ENCODE results near the gene ASPG.

Gene ASPG

GRCh38 chr14:104076743-104077142, 8.8 kb upstream of the ASPG start:
- DNase-seq: no peak

GRCh38 chr14:104078031-104078455, 7.5 kb upstream of the ASPG start:
- DNase-seq: peak; percentile 97

- DNase-seq: no peak
Observed at GRCh38 chr14:104080376-104081260, 4.9 kb upstream of the ASPG start.

GRCh38 chr14:104081261-104081835, 4.2 kb upstream of the ASPG start:
- DNase-seq: no peak

- no peak for DNase-seq
Observed at GRCh38 chr14:104081951-104082464, 3.5 kb upstream of the ASPG start.

GRCh38 chr14:104082807-104083206, 2.7 kb upstream of the ASPG start:
- DNase-seq: no peak

- DNase-seq: no peak
Observed at GRCh38 chr14:104084251-104085002, 1.1 kb upstream of the ASPG start.

GRCh38 chr14:104085889-104086201, 345 bp downstream of the ASPG start:
- no peak for DNase-seq

GRCh38 chr14:104086210-104086660, 735 bp downstream of the ASPG start:
- DNase-seq: no peak

GRCh38 chr14:104086661-104087461, 1.4 kb downstream of the ASPG start:
- DNase-seq: no peak

GRCh38 chr14:104087505-104087904, 2.0 kb downstream of the ASPG start:
- no peak for DNase-seq

- no peak for DNase-seq
Observed at GRCh38 chr14:104087981-104088850, 2.7 kb downstream of the ASPG start.

- no peak for DNase-seq
Observed at GRCh38 chr14:104090071-104090748, 4.7 kb downstream of the ASPG start.

GRCh38 chr14:104091061-104091926, 5.8 kb downstream of the ASPG start:
- peak; percentile 21 for DNase-seq

GRCh38 chr14:104091927-104092771, 6.6 kb downstream of the ASPG start:
- DNase-seq: peak; percentile 17

GRCh38 chr14:104092931-104093365, 7.4 kb downstream of the ASPG start:
- no peak for DNase-seq

GRCh38 chr14:104093366-104094055, 8.0 kb downstream of the ASPG start:
- DNase-seq: no peak

GRCh38 chr14:104094056-104094708, 8.7 kb downstream of the ASPG start:
- no peak for DNase-seq
